Measurements from ENCODE around the gene RUNX3. TPM values are rescaled to one million over a fixed set of nuclear protein-coding genes. Genes with fewer than 3 reads are reported as not detected.

RUNX3 gene
- polyA plus RNA-seq, 1 of the 3 experiments (the other 2 are of a cell fraction): not detected

DNA sequence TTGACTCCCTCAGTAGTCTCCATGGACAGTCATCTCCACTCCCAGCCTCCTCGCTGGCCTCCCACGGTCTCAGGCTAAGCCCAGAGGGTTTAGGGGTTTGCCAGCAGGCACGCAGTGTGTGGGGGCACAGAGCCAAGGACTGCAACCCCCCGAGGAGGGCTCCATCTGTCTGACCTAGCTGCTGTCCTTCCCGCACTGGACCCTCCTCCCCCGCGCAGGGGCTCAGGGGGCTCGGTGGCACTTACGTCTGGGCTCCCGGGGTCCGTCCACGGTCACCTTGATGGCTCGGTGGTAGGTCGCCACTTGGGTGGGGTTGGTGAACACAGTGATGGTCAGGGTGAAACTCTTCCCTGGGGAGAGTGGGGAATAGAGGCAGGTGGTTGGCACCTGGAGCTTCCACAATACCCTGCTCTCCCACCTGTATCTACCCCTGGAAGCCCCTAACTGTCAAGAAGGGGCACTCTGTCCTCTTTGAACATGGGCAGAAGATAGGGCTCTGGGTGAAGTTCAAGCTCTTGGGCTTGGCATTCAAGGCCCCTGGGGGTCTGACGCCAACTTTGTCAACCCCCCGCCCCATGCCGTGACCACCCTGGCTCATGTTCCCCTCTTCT lies 11.0 kb downstream of the RUNX3 start (continued):
- TF ChIP-seq MXI1 (IDR thresholded peaks at IDR 0.05; ENCODE audit: low read depth, low read length): no peak

DNA sequence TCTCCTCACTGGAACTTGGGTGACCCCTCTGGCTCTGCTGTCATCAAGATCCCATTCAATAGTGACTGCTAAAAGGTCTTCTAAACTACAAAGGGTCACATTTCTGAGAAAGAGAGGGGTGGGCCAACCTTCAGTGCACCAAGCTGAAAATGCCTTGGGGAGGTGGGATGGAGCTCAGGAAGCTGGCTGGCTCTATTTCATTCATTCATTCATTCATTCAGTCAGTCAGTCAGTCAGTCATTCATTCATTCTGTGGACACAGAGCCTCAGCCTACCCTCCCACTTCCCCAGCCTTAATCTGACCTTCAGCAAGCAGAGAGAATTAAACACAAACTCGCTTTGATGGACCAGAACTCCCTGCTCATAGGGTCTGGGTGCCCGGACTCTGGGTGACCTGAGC lies 11.7 kb downstream of the RUNX3 start:
- H4K20me1 ChIP-seq (ENCODE audit: insufficient read depth): no peaks in the 10 kb centered on the region
- no peaks in the 10 kb centered on the region for H3K36me3 ChIP-seq (replicated peaks in 1 of 2; ENCODE audit: control insufficient read depth in 1 of 2, insufficient read depth in 2 of 2, low read length in 1 of 2)
- H3K27me3 ChIP-seq (ENCODE audit: insufficient read depth): peaks cover 8% of the 10 kb centered on the region
- 67% methylated on average over 2 of the region's 2 CpGs for WGBS (ENCODE audit: low lambda C conversion rate)
- H3K9me2 ChIP-seq: no peaks in the 10 kb centered on the region
- H3K4me3 ChIP-seq (ENCODE audit: low read depth in 2 of 2, low read length in 1 of 2): no peak overlapping the region
- H3K27ac ChIP-seq (ENCODE audit: low read depth in 2 of 2, low read length in 1 of 2): no peak overlapping the region
- H3K4me1 ChIP-seq (ENCODE audit: control insufficient read depth in 1 of 2, insufficient read depth in 2 of 2, low read depth in 1 of 2, low read length in 1 of 2): peaks cover 0 to 14% of the 10 kb centered on the region in 2 experiments; a peak in 1 of 4 replicates
- ChIA-PET POLR2A (no interaction called here), CTCF (interaction anchor here (0.6 to 1.2 kb wide), 3 partner anchors 12 to 1175 kb away, joined by 3 to 4 read pairs (median 3); partner anchors contain the start of gene ELOA)
- H3K9me3 ChIP-seq: no peaks in the 10 kb centered on the region
- H3K4me2 ChIP-seq: no peak overlapping the region
- no peaks in the 10 kb centered on the region for H3K79me2 ChIP-seq (ENCODE audit: insufficient read depth)
- H3F3A ChIP-seq (replicated peaks; ENCODE audit: insufficient read depth): peaks cover 4% of the 10 kb centered on the region
- DNase-seq: no peak
- H3K9ac ChIP-seq: no peak overlapping the region
- TF ChIP-seq FOXM1 (IDR thresholded peaks at IDR 0.05; ENCODE audit: low read depth): no peak
- H2AFZ ChIP-seq (ENCODE audit: low read depth): no peak overlapping the region

DNA sequence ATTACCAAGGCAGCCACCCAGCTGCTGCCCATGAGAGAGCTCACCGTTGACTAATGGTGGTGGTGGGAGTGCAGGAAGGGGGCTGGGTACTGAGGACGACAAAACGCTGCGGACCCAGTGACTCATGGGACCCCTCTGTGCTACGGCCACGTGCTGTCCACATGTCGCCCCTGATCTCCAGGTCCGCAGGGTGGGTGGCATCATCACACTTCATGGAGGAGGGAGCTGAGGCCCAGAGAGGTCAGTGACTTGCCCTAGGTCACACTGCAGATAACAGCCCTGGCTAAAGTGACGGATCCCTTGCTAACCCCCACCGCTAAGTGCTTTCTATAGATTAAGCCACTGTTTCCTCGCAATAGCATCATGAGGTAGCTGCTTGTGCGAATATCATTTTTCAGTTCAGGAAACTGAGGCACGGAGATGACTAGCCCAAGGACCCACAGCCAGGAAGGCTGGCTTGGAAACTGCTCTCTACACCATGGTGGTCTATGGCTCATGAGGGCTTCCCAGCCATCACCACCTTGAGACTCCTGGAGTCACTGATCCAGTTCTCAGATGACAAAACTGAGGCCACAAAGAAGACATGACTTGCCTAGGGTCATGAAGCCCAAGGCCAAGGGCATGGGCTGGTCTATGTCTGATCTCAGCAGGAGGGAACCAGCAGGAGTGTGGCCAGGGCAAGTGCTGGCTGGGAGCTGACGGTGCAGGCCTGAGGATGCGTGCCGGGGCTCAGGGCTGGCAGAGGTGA lies 12.6 kb downstream of the RUNX3 start:
- POLR2A ChIA-PET: no interaction called here
- TF ChIP-seq, protein P1, sequence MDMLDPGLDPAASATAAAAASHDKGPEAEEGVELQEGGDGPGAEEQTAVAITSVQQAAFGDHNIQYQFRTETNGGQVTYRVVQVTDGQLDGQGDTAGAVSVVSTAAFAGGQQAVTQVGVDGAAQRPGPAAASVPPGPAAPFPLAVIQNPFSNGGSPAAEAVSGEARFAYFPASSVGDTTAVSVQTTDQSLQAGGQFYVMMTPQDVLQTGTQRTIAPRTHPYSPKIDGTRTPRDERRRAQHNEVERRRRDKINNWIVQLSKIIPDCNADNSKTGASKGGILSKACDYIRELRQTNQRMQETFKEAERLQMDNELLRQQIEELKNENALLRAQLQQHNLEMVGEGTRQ (IDR thresholded peaks at IDR 0.05; ENCODE audit: borderline replicate concordance, low read depth, low read length): no peak
- TF ChIP-seq SIN3A (IDR thresholded peaks at IDR 0.05; ENCODE audit: borderline replicate concordance, low read depth, low read length): no peak
- TF ChIP-seq, protein P2, sequence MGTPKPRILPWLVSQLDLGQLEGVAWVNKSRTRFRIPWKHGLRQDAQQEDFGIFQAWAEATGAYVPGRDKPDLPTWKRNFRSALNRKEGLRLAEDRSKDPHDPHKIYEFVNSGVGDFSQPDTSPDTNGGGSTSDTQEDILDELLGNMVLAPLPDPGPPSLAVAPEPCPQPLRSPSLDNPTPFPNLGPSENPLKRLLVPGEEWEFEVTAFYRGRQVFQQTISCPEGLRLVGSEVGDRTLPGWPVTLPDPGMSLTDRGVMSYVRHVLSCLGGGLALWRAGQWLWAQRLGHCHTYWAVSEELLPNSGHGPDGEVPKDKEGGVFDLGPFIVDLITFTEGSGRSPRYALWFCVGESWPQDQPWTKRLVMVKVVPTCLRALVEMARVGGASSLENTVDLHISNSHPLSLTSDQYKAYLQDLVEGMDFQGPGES (IDR thresholded peaks at IDR 0.05; ENCODE audit: low read depth, low read length): no peak
- TF ChIP-seq, protein P3, sequence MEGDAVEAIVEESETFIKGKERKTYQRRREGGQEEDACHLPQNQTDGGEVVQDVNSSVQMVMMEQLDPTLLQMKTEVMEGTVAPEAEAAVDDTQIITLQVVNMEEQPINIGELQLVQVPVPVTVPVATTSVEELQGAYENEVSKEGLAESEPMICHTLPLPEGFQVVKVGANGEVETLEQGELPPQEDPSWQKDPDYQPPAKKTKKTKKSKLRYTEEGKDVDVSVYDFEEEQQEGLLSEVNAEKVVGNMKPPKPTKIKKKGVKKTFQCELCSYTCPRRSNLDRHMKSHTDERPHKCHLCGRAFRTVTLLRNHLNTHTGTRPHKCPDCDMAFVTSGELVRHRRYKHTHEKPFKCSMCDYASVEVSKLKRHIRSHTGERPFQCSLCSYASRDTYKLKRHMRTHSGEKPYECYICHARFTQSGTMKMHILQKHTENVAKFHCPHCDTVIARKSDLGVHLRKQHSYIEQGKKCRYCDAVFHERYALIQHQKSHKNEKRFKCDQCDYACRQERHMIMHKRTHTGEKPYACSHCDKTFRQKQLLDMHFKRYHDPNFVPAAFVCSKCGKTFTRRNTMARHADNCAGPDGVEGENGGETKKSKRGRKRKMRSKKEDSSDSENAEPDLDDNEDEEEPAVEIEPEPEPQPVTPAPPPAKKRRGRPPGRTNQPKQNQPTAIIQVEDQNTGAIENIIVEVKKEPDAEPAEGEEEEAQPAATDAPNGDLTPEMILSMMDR (IDR thresholded peaks at IDR 0.05): no peak
- no peak for TF ChIP-seq TEAD4 (IDR thresholded peaks at IDR 0.05; ENCODE audit: borderline replicate concordance, insufficient read depth)
- no peak for TF ChIP-seq EZH2phosphoT487 (IDR thresholded peaks at IDR 0.05; ENCODE audit: borderline replicate concordance, low read depth)
- TF ChIP-seq NFIC (IDR thresholded peaks at IDR 0.05; ENCODE audit: borderline replicate concordance): no peak
- TF ChIP-seq NRF1 (IDR thresholded peaks at IDR 0.05; ENCODE audit: low read depth, low read length): no peak
- TF ChIP-seq, protein P4, sequence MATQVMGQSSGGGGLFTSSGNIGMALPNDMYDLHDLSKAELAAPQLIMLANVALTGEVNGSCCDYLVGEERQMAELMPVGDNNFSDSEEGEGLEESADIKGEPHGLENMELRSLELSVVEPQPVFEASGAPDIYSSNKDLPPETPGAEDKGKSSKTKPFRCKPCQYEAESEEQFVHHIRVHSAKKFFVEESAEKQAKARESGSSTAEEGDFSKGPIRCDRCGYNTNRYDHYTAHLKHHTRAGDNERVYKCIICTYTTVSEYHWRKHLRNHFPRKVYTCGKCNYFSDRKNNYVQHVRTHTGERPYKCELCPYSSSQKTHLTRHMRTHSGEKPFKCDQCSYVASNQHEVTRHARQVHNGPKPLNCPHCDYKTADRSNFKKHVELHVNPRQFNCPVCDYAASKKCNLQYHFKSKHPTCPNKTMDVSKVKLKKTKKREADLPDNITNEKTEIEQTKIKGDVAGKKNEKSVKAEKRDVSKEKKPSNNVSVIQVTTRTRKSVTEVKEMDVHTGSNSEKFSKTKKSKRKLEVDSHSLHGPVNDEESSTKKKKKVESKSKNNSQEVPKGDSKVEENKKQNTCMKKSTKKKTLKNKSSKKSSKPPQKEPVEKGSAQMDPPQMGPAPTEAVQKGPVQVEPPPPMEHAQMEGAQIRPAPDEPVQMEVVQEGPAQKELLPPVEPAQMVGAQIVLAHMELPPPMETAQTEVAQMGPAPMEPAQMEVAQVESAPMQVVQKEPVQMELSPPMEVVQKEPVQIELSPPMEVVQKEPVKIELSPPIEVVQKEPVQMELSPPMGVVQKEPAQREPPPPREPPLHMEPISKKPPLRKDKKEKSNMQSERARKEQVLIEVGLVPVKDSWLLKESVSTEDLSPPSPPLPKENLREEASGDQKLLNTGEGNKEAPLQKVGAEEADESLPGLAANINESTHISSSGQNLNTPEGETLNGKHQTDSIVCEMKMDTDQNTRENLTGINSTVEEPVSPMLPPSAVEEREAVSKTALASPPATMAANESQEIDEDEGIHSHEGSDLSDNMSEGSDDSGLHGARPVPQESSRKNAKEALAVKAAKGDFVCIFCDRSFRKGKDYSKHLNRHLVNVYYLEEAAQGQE (IDR thresholded peaks at IDR 0.05; ENCODE audit: low read depth, low read length): no peak
- no peak for TF ChIP-seq FOXM1 (IDR thresholded peaks at IDR 0.05; ENCODE audit: low read depth)
- no peak for TF ChIP-seq RXRA (IDR thresholded peaks at IDR 0.05; ENCODE audit: borderline replicate concordance, low read depth)
- TF ChIP-seq TAF1 (IDR thresholded peaks at IDR 0.05; ENCODE audit: borderline replicate concordance, low read depth, low read length): no peak
- TF ChIP-seq, protein P5, sequence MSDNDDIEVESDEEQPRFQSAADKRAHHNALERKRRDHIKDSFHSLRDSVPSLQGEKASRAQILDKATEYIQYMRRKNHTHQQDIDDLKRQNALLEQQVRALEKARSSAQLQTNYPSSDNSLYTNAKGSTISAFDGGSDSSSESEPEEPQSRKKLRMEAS (IDR thresholded peaks at IDR 0.05; ENCODE audit: low read depth): no peak
- TF ChIP-seq FOXJ3 (CRISPR knock-in tag; IDR thresholded peaks at IDR 0.05): no peak

More for the DNA sequence above, 12.6 kb downstream of the RUNX3 start:
- Histone ChIP-seq H3K9me3 (no peaks in the 10 kb centered on the region), H3K9me2 (no peaks in the 10 kb centered on the region), H3K4me2 (no peak overlapping the region), H4K20me1 (ENCODE audit: insufficient read depth) (no peaks in the 10 kb centered on the region), H3F3A (replicated peaks; ENCODE audit: insufficient read depth) (peaks cover 4% of the 10 kb centered on the region), H3K27me3 (ENCODE audit: insufficient read depth) (peaks cover 8% of the 10 kb centered on the region), H3K4me3 (ENCODE audit: low read depth in 2 of 2, low read length in 1 of 2) (no peak overlapping the region), H3K4me1 (ENCODE audit: control insufficient read depth in 1 of 2, insufficient read depth in 2 of 2, low read depth in 1 of 2, low read length in 1 of 2) (peaks cover 0 to 23% of the 10 kb centered on the region in 2 experiments; a peak in 1 of 4 replicates), H2AFZ (ENCODE audit: low read depth) (no peak overlapping the region), H3K27ac (ENCODE audit: low read depth in 2 of 2, low read length in 1 of 2) (no peak overlapping the region), H3K9ac (no peak overlapping the region), H3K36me3 (replicated peaks in 1 of 2; ENCODE audit: control insufficient read depth in 1 of 2, insufficient read depth in 2 of 2, low read length in 1 of 2) (no peaks in the 10 kb centered on the region), H3K79me2 (ENCODE audit: insufficient read depth) (no peaks in the 10 kb centered on the region)
- CTCF ChIA-PET: interaction anchor here (0.5 to 1.1 kb wide), 3 partner anchors 19 to 184 kb away, joined by 3 to 4 read pairs (median 3); no protein-coding TSS in a partner anchor
- DNase-seq: no peak
- WGBS (ENCODE audit: low lambda C conversion rate): 69% methylated on average over 9 of the region's 16 CpGs
